A673 (cell line): ENCODE measurements around the gene RAD51. TPM values are rescaled to one million over a fixed set of nuclear protein-coding genes. Genes with fewer than 3 reads are reported as not detected.
"Not testable (repeated sequence)": the region's sequence is repeated elsewhere in the genome, so short reads cannot be mapped to it uniquely, and the experiment has no call there.

Source experiments
- BruUV-seq: library from RNA; stranded (reverse); fragments of 400-500 nt; replicated peaks from 2 replicates; lab custom pipeline; 2021; lab: Mats Ljungman, UMichigan
- CTCF ChIA-PET: fragments of 300-600 bp; sonication (Branson Sonifier 250); formaldehyde crosslinking; loops from one replicate; lab custom pipeline; 2022; ENCODE audit warnings: antibody characterized with exemption; lab: Charles Lee
- POLR2A ChIA-PET: fragments of 300-600 bp; sonication (Branson Sonifier 250); formaldehyde crosslinking; loops from one replicate; lab custom pipeline; 2022; ENCODE audit warnings: antibody characterized with exemption; ENCODE audit not compliant: low non-redundant PET; lab: Charles Lee
- DNase-seq: peaks from one replicate; pipeline ENCODE4 v3.0.0-alpha.2; 2015; ENCODE audit warnings: low spot score
- H3K27ac ChIP-seq: fragments of 200-600 bp; sonication (generic); 2 replicates; pipeline ENCODE4 v1.5.1; 2016; ENCODE audit warnings: mixed run types, low read depth, mild to moderate bottlenecking, mixed read lengths, antibody characterized with exemption, low read length; ENCODE audit not compliant: poor library complexity, severe bottlenecking
- H3K27me3 ChIP-seq: fragments of 200-600 bp; sonication (generic); replicated peaks from 2 replicates; pipeline ENCODE4 v1.6.1; 2017; ENCODE audit warnings: mixed run types, low read depth, mild to moderate bottlenecking, mixed read lengths, antibody characterized with exemption, low read length; ENCODE audit not compliant: insufficient read depth, poor library complexity
- H3K36me3 ChIP-seq: fragments of 200-600 bp; sonication (generic); 2 replicates; pipeline ENCODE4 v1.6.1; 2016; ENCODE audit warnings: mixed run types, mild to moderate bottlenecking, mixed read lengths, antibody characterized with exemption, low read length; ENCODE audit not compliant: insufficient read depth, poor library complexity, severe bottlenecking
- H3K4me1 ChIP-seq: fragments of 200-600 bp; sonication (generic); 2 replicates; pipeline ENCODE4 v1.6.1; 2017; ENCODE audit warnings: mixed run types, mild to moderate bottlenecking, mixed read lengths, antibody characterized with exemption, low read length; ENCODE audit not compliant: insufficient read depth, poor library complexity, severe bottlenecking
- H3K4me3 ChIP-seq: fragments of 200-600 bp; sonication (generic); 2 replicates; pipeline ENCODE4 v1.5.1; 2016; ENCODE audit warnings: low read depth, mixed run types, mild to moderate bottlenecking, mixed read lengths, low read length; ENCODE audit not compliant: poor library complexity, severe bottlenecking
- H3K9me3 ChIP-seq: fragments of 200-600 bp; sonication (generic); 2 replicates; pipeline ENCODE4 v1.6.1; 2016; ENCODE audit warnings: mixed run types, low read depth, mild to moderate bottlenecking, mixed read lengths, antibody characterized with exemption, low read length; ENCODE audit not compliant: poor library complexity, severe bottlenecking
- EZH2 ChIP-seq: fragments of 200-600 bp; sonication (generic); IDR thresholded peaks from 2 replicates; pipeline ENCODE4 v1.6.1; 2017; ENCODE audit warnings: borderline replicate concordance, low read depth, mild to moderate bottlenecking, mixed read lengths, antibody characterized with exemption, low read length; ENCODE audit not compliant: poor library complexity, severe bottlenecking
- intact Hi-C: fragments of 100-400 bp; cut with micrococcal nuclease; formaldehyde crosslinking; loops from one replicate; pipeline ENCODE4 v1.10.0; 2022; ENCODE audit not compliant: unreplicated experiment
- total RNA-seq: library from RNA; stranded (reverse); gene quantifications from 2 replicates; pipeline ENCODE4 v1.2.3, GENCODE V29; 2021
- TF ChIP-seq, protein P1 (sequence below): fragments of 300-800, 200-600 bp; sonication (generic); conservative IDR thresholded peaks from 2 replicates; pipeline ENCODE4 v1.5.1; 2017; ENCODE audit warnings: low read depth, mild to moderate bottlenecking, antibody characterized with exemption, low read length, moderate library complexity, mixed read lengths

Gene RAD51
- total RNA-seq, 1 experiment from 2014 or later = 51.1 TPM

DNA sequence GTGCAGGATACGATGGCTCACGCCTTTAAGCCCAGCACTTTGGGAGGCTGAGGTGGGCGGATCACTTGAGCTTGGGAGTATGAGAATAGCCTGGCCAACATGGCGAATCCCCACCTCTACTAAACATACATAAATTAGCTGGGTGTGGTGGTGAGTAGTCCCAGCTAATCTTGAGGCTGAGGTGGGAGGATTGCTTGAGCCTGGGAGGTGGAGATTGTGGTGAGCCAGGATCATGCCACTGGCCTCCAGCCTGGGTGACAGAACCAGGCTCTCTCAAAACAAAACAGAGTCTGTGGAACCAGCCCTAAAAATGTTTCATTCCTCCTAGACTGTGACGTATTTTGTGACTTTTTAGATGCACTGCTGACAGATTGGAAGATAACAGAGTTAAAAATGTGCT lies 34.3 kb upstream of the RAD51 start:
- no peak for DNase-seq
- no peak for TF ChIP-seq EZH2
- TF ChIP-seq, protein P1, sequence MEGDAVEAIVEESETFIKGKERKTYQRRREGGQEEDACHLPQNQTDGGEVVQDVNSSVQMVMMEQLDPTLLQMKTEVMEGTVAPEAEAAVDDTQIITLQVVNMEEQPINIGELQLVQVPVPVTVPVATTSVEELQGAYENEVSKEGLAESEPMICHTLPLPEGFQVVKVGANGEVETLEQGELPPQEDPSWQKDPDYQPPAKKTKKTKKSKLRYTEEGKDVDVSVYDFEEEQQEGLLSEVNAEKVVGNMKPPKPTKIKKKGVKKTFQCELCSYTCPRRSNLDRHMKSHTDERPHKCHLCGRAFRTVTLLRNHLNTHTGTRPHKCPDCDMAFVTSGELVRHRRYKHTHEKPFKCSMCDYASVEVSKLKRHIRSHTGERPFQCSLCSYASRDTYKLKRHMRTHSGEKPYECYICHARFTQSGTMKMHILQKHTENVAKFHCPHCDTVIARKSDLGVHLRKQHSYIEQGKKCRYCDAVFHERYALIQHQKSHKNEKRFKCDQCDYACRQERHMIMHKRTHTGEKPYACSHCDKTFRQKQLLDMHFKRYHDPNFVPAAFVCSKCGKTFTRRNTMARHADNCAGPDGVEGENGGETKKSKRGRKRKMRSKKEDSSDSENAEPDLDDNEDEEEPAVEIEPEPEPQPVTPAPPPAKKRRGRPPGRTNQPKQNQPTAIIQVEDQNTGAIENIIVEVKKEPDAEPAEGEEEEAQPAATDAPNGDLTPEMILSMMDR = no peak
- no peaks in the 10 kb centered on the region for H3K9me3 ChIP-seq
- intact Hi-C loops = no loop called here
- H3K27me3 ChIP-seq = no peaks in the 10 kb centered on the region
- BruUV-seq = no TSS peak
- H3K4me3 ChIP-seq = no peak overlapping the region
- H3K27ac ChIP-seq = no peak overlapping the region
- peaks cover 16% of the 10 kb centered on the region for H3K36me3 ChIP-seq
- ChIA-PET POLR2A (no interaction called here), CTCF (no interaction called here)
- no peaks in the 10 kb centered on the region for H3K4me1 ChIP-seq

DNA sequence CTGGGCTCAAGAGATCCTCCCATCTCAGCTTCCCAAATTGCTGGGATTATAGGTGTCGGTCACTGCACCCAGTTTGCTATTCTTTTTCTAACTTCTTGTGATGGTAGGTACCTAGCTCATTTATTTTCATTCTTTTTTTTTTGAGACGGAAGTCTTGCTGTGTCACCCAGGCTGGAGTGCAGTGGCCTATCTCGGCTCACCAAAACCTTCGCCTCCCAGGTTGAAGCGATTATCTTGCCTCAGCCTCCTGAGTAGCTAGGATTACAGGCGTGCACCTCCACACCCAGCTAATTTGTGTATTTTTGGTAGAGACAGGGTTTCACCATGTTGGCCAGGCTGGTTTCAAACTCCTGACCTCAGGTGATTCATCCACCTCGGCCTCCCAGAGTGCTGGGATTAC lies 30.1 kb upstream of the RAD51 start:
- no peak for DNase-seq
- Histone ChIP-seq H3K4me1 (no peaks in the 10 kb centered on the region), H3K36me3 (peaks cover 7% of the 10 kb centered on the region), H3K9me3 (no peaks in the 10 kb centered on the region), H3K4me3 (no peak overlapping the region), H3K27ac (no peak overlapping the region), H3K27me3 (no peaks in the 10 kb centered on the region)
- TF ChIP-seq, protein P1 = no peak
- TF ChIP-seq EZH2 = no peak
- intact Hi-C loops = no loop called here
- CTCF ChIA-PET = interaction anchor here (0.6 kb wide), 1 partner anchor 14 kb away, joined by 3 read pairs; no protein-coding TSS in a partner anchor
- POLR2A ChIA-PET = no interaction called here
- no TSS peak for BruUV-seq

DNA sequence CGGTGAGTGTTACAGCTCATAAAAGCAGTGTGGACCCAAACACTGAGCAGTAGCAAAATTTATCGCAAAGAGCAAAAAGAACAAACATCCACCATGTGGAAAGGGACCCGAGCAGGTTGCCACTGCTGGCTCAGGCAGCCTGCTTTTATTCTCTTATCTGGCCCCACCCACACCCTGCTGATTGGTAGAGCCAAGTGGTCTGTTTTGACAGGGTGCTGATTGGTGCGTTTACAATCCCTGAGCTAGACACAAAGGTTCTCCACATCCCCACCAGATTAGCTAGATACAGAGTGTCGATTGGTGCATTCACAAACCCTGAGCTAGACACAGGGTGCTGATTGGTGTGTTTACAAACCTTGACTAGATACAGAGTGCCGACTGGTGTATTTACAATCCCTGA lies 18.7 kb upstream of the RAD51 start:
- intact Hi-C loops, H3K36me3 ChIP-seq, H3K9me3 ChIP-seq, H3K4me3 ChIP-seq, CTCF ChIA-PET, BruUV-seq, H3K27ac ChIP-seq, H3K4me1 ChIP-seq, POLR2A ChIA-PET, DNase-seq, H3K27me3 ChIP-seq: not testable (repeated sequence)

DNA sequence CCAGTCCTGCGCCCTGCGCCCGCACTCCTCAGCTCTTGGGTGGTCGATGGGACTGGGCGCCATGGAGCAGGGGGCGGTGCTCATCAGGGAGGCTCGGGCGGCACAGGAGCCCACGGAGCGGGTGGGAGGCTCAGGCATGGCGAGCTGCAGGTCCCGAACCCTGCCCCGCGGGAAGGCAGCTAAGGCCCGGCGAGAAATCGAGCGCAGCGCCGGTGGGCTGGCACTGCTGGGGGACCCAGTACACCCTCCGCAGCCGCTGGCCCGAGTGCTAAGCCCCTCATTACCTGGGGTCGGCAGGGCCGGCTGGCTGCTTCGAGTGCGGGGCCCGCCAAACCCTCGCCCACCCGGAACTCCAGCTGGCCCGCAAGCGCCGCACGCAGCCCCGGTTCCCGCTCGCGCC lies 18.1 kb upstream of the RAD51 start:
- BruUV-seq, H3K36me3 ChIP-seq, intact Hi-C loops, H3K4me1 ChIP-seq, POLR2A ChIA-PET, CTCF ChIA-PET, H3K4me3 ChIP-seq, H3K9me3 ChIP-seq, DNase-seq, H3K27ac ChIP-seq, H3K27me3 ChIP-seq: not testable (repeated sequence)
